Activated naive CD4-positive, alpha-beta T cell treated with anti-CD3 and anti-CD28 coated beads, Interleukin-2, amount 50 U/mL, for 16 hours (primary cell): ENCODE data around the gene NEU3.
"Not testable (repeated sequence)": the region's sequence is repeated elsewhere in the genome, so short reads cannot be mapped to it uniquely, and the experiment has no call there.

Experiments used
- DNase-seq: peaks from one replicate; pipeline ENCODE4 v3.0.0-alpha.2; 2020

The NEU3 gene

DNA sequence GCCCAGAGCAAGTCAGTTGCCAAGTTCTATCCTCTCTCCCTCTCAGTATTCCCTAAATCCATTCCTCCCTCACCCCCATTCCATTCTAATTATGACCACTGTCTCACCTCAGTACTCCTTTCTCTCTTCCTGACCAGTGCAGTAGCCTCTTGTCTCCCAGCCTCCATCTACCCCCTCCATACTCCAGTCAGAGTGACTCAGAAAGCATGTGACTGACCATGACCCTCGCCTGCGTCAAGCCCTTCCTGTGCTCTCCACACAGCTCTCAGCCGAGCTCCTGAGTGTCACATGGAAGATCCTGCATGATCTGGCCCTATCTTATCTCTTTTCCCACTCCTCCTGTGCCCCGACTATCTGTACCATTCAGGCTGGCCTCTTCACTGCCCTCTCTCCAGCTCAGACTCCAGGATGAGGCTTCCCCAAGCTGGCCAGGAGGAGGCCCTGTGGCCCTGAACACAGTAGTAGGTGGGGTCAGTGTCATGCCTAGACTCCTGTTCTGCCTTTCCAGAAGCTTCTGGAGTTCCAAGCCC is 42.6 kb downstream of the NEU3 start:
- no peak for DNase-seq

- peak; percentile 65 for DNase-seq
Measured at GRCh38 chr11:75031771-75032549, 43.2 kb downstream of the NEU3 start.

GRCh38 chr11:75032550-75032935 is 43.8 kb downstream of the NEU3 start:
- DNase-seq = no peak

GRCh38 chr11:75033916-75034315 is 45.2 kb downstream of the NEU3 start:
- DNase-seq = no peak

GRCh38 chr11:75035256-75035655 is 46.5 kb downstream of the NEU3 start:
- DNase-seq = no peak

DNA sequence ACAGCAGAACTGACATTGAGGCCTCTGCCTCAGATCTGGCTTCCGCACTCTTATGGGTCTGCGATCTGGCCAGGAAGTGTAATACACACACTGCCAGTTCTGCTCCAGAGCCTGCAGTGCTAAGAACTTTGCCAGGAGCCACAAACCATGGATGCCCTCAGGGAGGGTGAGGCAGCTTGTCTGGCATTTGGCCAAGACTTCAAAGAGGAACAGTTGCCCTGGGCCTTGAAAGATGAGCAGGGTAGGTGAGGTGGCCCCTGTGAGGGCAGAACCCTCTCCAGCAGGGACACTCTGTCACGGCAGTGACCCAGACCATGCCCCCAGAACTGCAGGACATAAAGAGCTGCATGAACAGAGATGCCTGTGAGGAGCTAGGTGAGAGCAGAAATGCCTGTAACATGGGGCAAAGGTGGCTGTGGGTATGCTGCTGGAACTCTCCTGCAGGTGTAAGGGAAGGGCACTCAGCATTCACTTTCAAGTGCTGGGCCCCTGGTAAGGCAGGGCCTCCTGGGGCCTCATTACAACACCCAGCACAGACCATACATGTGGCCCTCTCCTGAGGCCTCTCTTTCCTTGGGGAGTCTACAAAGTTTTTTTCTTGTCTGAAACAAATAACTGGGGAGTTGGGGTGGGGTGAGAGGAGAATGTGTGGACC is 47.3 kb downstream of the NEU3 start:
- no peak for DNase-seq

DNA sequence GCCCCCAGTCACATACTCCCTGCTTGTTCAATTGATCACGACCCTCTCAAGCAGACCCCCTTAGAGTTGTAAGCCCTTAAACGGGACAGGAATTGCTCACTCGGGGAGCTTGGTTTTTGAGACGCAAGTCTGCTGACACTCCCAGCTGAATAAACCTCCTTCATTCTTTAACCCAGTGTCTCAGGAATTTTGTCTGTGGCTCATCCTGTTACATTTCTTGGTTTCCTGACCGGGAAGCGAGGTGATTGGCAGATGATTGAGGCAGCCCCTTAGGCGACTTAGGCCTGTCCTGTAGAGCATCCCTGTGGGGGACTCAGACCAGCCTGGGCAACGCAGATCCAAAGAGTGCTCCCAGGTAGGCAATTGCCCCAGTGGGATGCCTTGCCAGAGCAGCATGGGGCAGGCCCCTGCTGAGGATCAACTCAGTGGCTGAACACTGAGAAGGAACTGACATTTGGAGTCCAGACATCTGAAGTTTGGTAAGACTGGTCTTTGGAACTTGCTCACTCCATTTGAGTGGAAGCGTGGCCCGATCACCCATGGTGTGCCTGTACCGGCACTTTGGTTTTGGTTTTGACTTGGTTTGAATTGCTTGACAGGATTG is 51.5 kb downstream of the NEU3 start:
- no peak for DNase-seq

GRCh38 chr11:75041263-75041662 is 52.5 kb downstream of the NEU3 start:
- no peak for DNase-seq

- not testable (repeated sequence) for DNase-seq
Measured at GRCh38 chr11:75041821-75042220, 53.1 kb downstream of the NEU3 start.

DNA sequence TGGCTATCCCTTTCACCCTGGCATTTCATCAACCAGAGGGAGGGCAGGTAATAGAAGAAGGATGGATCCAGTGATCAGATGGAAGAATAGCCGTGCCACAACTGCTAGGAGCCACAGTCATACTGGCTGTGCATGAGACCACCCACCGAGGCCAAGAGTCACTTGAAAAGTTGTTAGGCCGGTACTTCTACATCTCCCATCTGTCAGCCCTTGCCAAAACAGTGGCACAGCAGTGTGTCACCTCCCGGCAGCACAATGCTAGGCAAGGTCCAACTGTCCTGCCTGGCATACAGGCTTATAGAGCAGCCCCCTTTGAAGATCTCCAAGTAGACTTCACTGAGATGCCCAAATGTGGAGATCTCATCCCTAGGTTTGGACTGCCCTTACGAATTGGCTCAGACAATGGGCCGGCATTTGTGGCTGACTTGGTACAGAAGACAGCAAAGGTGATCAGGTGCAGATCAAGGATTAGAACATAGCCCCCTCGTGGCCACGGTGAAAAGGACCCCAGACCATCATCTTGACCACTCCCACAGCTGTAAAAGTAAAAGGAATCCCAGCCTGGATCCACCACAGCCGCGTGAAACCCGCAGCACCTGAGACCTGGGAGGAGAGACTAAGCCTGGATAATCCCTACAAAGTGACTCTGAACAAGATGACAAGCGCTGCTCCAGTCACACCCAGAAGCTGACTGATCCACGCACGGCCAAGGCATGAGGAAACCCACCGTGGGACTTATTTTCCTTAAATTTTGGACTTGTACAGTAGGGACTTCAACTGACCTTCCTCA is 55.8 kb downstream of the NEU3 start:
- DNase-seq = not testable (repeated sequence)

DNA sequence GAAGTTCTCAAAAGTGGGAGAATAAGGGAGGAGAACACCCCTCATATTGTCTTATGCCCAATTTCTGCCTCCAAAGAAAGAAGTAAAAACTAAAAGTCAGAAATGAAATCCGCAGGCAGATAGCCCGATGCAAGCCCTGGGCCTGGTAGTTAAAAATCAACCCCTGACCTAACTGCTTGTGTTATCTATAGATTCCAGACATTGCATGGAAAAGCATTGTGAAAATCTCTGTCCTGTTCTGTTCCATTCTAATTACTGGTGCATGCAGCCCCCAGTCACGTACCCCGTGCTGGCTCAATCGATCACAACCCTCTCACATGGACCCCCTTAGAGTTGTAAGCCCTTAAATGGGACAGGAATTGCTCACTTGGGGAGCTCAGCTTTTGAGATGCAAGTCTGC is 57.9 kb downstream of the NEU3 start:
- not testable (repeated sequence) for DNase-seq

GRCh38 chr11:75047191-75047590 is 58.5 kb downstream of the NEU3 start:
- no peak for DNase-seq

DNA sequence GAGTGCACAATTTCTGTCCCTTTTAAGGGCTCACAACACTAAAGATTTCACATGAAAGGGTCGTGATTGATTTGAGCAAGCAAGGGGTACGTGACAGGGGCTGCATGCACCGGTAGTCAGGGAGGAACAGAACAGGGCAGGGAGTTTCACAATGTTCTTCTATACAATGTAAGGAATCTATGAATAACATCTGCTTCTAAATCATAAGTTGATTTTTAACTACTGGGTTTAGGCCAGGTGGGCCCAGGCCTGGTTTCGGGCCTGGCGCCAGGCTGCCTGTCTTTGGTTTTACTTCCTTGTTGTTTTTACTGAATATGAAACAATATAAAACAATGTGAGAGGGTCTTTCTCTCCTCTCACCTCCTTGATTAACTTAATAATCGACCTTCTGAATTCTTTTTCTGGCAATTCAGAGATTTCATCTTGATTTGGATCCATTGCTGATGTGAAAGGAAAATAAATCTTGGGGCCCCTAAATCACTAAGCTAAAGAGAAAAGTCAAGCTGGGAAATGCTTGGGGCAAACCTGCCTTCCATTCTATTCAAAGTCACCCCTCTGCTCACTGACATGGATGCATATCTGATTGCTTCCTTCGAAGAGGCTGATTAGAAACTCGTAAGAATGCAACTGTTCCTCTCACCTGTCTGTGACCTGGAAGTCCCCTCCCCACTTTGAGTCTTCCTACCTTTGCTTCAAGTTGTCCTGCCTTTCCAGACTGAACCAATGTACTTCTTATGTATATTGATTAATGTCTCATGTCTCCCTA is 61.0 kb downstream of the NEU3 start:
- not testable (repeated sequence) for DNase-seq

DNA sequence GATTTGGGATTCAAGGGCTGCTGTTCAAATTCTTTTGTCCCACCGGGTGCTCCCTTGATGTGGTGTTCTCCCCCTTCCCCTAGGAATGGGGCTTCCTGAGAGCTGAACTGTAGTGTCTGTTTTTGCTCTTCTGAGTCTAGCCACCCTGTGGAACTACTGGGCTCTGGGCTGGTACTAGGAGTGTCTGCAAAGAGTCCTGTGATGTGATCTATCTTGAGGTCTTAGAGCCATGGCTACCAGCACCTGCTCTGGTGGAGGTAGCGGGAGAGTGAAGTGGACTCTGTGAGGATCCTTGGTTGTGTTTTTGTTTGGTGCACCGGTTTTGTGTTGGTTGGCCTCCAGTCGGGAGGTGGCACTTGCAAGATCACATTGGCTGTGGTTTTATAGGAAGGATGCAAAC is 61.8 kb downstream of the NEU3 start:
- DNase-seq = no peak

- DNase-seq = no peak
Measured at GRCh38 chr11:75051043-75051442, 62.3 kb downstream of the NEU3 start.

- DNase-seq = no peak
Measured at GRCh38 chr11:75052457-75052856, 63.7 kb downstream of the NEU3 start.

DNA sequence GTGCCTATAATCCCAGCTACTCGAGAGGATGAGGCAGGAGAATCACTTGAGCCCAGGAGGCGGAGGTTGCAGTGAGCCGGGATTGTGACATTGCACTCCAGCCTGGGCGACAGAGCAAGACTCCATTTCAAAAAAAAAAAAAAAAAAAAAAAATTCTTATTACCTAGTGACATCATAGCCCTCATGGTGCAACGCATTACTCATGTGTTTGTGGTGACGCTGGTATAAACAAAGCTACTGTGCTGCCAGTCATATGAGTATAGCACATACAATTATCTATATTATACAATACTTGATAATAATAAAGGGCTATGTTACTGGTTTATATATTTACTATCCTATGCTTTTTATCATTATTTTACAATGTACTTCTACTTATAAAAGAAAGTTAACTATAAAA is 66.8 kb downstream of the NEU3 start:
- DNase-seq = no peak

- no peak for DNase-seq
Measured at GRCh38 chr11:75056814-75057213, 68.1 kb downstream of the NEU3 start.

GRCh38 chr11:75059299-75059698 is 70.6 kb downstream of the NEU3 start:
- DNase-seq = no peak

GRCh38 chr11:75063741-75064314 is 75.1 kb downstream of the NEU3 start:
- DNase-seq = no peak

DNA sequence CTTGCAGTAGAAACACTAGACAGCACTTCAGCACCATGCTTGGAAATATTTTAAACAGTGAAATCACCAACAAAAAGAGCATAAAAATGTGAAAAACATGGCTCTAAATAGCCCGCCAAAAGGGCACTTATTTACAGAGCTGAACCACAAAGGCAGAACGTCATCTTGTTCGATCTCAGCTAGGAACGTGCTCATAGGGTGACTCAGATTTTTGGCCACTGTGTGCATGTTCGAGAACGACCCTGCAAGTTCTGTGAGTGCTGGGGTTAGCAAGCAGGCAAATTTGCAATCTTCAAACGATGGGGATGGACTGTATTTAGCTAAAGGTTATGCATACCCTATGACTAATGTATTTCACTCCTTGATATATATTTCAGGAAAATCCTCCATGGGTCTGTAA is 77.3 kb downstream of the NEU3 start:
- no peak for DNase-seq
